ENCODE results near the gene GPS2.
A peak's percentile ranks its signal among the peaks of the same experiment; 100 is the strongest.

Gene GPS2

DNA sequence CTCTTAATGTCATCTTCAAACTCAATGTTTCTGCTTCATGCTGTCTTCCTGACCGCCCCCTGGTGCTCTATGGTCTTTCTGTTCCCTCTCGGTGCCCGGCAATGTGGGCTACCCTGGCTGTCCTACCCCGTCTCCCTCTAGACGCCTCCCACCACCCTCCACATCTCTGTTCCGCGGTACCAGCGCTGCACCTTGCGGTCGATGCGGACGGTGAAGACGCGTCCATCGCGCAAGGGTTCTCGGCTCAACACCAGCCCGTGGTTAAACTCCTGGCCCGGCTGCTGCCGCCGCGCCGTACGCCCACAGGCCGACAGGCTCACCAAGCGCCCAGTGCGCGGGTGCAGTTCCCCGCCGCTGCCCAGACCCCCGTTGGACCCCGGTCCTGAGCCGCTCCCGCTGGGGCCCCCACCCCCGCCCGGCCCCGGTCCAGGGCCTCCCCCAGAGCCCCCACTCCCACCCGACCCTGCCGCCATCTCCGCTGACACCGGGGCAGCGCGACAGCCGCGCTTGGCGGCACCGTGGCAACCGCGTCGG lies 13.7 kb upstream of the GPS2 start, which contains the start of gene NEURL4:
Gene NEURL4, minus strand, starts transcription at position 496 of the 534 bp plus-strand sequence. Its CDS starts 23 bp downstream, at position 473.
- TF ChIP-seq ZNF76 (tag by site-specific recombination; IDR thresholded peaks at IDR 0.05; ENCODE audit: borderline replicate concordance, low read depth), result 0 out of 2 replicates have a peak, but pooled peaks have one; percentile 12
- TF ChIP-seq KLF10 (tag by site-specific recombination; IDR thresholded peaks at IDR 0.05), result no peak
- no peak for TF ChIP-seq ZEB2 (tag by site-specific recombination; IDR thresholded peaks at IDR 0.05)
- TF ChIP-seq, protein P1, sequence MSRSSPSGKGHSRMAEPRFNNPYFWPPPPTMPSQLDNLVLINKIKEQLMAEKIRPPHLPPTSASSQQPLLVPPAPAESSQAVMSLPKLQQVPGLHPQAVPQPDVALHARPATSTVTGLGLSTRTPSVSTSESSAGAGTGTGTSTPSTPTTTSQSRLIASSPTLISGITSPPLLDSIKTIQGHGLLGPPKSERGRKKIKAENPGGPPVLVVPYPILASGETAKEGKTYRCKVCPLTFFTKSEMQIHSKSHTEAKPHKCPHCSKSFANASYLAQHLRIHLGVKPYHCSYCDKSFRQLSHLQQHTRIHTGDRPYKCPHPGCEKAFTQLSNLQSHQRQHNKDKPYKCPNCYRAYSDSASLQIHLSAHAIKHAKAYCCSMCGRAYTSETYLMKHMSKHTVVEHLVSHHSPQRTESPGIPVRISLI (tag by site-specific recombination; IDR thresholded peaks at IDR 0.05), result no peak
- TF ChIP-seq ZNF324 (tag by site-specific recombination; IDR thresholded peaks at IDR 0.05), result no peak
- TF ChIP-seq ZNF677 (tag by site-specific recombination; IDR thresholded peaks at IDR 0.05), result no peak
- TF ChIP-seq IKZF3 (tag by site-specific recombination; IDR thresholded peaks at IDR 0.05), result no peak
- no peak for TF ChIP-seq ZNF830 (tag by site-specific recombination; IDR thresholded peaks at IDR 0.05; ENCODE audit: low read depth)
- TF ChIP-seq ZSCAN16 (tag by site-specific recombination; IDR thresholded peaks at IDR 0.05), result no peak
- no peak for TF ChIP-seq ZNF571 (tag by site-specific recombination; IDR thresholded peaks at IDR 0.05)
- TF ChIP-seq ZBTB21 (tag by site-specific recombination; IDR thresholded peaks at IDR 0.05), result no peak
- TF ChIP-seq, protein P2, sequence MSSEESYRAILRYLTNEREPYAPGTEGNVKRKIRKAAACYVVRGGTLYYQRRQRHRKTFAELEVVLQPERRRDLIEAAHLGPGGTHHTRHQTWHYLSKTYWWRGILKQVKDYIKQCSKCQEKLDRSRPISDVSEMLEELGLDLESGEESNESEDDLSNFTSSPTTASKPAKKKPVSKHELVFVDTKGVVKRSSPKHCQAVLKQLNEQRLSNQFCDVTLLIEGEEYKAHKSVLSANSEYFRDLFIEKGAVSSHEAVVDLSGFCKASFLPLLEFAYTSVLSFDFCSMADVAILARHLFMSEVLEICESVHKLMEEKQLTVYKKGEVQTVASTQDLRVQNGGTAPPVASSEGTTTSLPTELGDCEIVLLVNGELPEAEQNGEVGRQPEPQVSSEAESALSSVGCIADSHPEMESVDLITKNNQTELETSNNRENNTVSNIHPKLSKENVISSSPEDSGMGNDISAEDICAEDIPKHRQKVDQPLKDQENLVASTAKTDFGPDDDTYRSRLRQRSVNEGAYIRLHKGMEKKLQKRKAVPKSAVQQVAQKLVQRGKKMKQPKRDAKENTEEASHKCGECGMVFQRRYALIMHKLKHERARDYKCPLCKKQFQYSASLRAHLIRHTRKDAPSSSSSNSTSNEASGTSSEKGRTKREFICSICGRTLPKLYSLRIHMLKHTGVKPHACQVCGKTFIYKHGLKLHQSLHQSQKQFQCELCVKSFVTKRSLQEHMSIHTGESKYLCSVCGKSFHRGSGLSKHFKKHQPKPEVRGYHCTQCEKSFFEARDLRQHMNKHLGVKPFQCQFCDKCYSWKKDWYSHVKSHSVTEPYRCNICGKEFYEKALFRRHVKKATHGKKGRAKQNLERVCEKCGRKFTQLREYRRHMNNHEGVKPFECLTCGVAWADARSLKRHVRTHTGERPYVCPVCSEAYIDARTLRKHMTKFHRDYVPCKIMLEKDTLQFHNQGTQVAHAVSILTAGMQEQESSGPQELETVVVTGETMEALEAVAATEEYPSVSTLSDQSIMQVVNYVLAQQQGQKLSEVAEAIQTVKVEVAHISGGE (tag by site-specific recombination; conservative IDR thresholded peaks at IDR 0.05; ENCODE audit: low read depth), result peak; percentile 40
- TF ChIP-seq, protein P3, sequence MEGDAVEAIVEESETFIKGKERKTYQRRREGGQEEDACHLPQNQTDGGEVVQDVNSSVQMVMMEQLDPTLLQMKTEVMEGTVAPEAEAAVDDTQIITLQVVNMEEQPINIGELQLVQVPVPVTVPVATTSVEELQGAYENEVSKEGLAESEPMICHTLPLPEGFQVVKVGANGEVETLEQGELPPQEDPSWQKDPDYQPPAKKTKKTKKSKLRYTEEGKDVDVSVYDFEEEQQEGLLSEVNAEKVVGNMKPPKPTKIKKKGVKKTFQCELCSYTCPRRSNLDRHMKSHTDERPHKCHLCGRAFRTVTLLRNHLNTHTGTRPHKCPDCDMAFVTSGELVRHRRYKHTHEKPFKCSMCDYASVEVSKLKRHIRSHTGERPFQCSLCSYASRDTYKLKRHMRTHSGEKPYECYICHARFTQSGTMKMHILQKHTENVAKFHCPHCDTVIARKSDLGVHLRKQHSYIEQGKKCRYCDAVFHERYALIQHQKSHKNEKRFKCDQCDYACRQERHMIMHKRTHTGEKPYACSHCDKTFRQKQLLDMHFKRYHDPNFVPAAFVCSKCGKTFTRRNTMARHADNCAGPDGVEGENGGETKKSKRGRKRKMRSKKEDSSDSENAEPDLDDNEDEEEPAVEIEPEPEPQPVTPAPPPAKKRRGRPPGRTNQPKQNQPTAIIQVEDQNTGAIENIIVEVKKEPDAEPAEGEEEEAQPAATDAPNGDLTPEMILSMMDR (tag by site-specific recombination; IDR thresholded peaks at IDR 0.05), result peak; percentile 86
- TF ChIP-seq ZNF335 (tag by site-specific recombination; conservative IDR thresholded peaks at IDR 0.05), result peak; percentile 69
- TF ChIP-seq, protein P4, sequence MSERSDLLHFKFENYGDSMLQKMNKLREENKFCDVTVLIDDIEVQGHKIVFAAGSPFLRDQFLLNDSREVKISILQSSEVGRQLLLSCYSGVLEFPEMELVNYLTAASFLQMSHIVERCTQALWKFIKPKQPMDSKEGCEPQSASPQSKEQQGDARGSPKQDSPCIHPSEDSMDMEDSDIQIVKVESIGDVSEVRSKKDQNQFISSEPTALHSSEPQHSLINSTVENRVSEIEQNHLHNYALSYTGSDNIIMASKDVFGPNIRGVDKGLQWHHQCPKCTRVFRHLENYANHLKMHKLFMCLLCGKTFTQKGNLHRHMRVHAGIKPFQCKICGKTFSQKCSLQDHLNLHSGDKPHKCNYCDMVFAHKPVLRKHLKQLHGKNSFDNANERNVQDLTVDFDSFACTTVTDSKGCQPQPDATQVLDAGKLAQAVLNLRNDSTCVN (tag by site-specific recombination; optimal IDR thresholded peaks at IDR 0.05), result peak; percentile 6
- TF ChIP-seq, protein P5, sequence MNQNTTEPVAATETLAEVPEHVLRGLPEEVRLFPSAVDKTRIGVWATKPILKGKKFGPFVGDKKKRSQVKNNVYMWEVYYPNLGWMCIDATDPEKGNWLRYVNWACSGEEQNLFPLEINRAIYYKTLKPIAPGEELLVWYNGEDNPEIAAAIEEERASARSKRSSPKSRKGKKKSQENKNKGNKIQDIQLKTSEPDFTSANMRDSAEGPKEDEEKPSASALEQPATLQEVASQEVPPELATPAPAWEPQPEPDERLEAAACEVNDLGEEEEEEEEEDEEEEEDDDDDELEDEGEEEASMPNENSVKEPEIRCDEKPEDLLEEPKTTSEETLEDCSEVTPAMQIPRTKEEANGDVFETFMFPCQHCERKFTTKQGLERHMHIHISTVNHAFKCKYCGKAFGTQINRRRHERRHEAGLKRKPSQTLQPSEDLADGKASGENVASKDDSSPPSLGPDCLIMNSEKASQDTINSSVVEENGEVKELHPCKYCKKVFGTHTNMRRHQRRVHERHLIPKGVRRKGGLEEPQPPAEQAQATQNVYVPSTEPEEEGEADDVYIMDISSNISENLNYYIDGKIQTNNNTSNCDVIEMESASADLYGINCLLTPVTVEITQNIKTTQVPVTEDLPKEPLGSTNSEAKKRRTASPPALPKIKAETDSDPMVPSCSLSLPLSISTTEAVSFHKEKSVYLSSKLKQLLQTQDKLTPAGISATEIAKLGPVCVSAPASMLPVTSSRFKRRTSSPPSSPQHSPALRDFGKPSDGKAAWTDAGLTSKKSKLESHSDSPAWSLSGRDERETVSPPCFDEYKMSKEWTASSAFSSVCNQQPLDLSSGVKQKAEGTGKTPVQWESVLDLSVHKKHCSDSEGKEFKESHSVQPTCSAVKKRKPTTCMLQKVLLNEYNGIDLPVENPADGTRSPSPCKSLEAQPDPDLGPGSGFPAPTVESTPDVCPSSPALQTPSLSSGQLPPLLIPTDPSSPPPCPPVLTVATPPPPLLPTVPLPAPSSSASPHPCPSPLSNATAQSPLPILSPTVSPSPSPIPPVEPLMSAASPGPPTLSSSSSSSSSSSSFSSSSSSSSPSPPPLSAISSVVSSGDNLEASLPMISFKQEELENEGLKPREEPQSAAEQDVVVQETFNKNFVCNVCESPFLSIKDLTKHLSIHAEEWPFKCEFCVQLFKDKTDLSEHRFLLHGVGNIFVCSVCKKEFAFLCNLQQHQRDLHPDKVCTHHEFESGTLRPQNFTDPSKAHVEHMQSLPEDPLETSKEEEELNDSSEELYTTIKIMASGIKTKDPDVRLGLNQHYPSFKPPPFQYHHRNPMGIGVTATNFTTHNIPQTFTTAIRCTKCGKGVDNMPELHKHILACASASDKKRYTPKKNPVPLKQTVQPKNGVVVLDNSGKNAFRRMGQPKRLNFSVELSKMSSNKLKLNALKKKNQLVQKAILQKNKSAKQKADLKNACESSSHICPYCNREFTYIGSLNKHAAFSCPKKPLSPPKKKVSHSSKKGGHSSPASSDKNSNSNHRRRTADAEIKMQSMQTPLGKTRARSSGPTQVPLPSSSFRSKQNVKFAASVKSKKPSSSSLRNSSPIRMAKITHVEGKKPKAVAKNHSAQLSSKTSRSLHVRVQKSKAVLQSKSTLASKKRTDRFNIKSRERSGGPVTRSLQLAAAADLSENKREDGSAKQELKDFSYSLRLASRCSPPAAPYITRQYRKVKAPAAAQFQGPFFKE (tag by site-specific recombination; IDR thresholded peaks at IDR 0.05; ENCODE audit: borderline replicate concordance), result no peak
- TF ChIP-seq KLF9 (tag by site-specific recombination; IDR thresholded peaks at IDR 0.05; ENCODE audit: low read depth), result no peak
- TF ChIP-seq GLI4 (tag by site-specific recombination; IDR thresholded peaks at IDR 0.05), result 0 out of 2 replicates have a peak, but pooled peaks have one; percentile 10
- peak within 1 kb of the TSS; percentile 86 for H3K27ac ChIP-seq (ENCODE audit: extremely low read depth, low read depth, low read length)
- peaks cover 7 to 34% of the 10 kb centered on the region in 2 experiments; a peak in 2 of 3 replicates for H3K36me3 ChIP-seq (ENCODE audit: control insufficient read depth in 2 of 2, insufficient read depth in 1 of 2, low read length in 2 of 2)
- H3K4me3 ChIP-seq (ENCODE audit: low read depth, low read length), result peak within 1 kb of the TSS; percentile 64
- no peaks in the 10 kb centered on the region for H3K9me3 ChIP-seq (ENCODE audit: control insufficient read depth, insufficient read depth, low read depth, low read length)
- peaks cover 9% of the 10 kb centered on the region for H3K4me1 ChIP-seq (ENCODE audit: control insufficient read depth, insufficient read depth, low read length)
- CTCF ChIA-PET, result interaction anchor here (0.7 to 2.8 kb wide), 11 partner anchors 15 to 278 kb away, joined by 3 to 29 read pairs (median 4); partner anchors contain the start of genes SENP3, TMEM102, TMEM95 and ZBTB4
- POLR2A ChIA-PET, result interaction anchor here (0.7 to 2.9 kb wide), 34 partner anchors 9 to 1100 kb away, joined by 3 to 42 read pairs (median 7); partner anchors contain the start of genes EFNB3, FXR2, GABARAP and GPS2

Data from HEK293 (cell line).